Panc1 (cell line): Measurements from ENCODE around the gene CDK18. TPM values are rescaled to one million over a fixed set of nuclear protein-coding genes. Genes with fewer than 3 reads are reported as not detected.

Experiments
- ATAC-seq: fragments of 200-7000 bp; cut with Tn5 transposase; 2 replicates; pipeline ENCODE4 v1.9.1; 2020; ENCODE audit warnings: mild to moderate bottlenecking, moderate library complexity
- BruUV-seq: library from RNA; stranded (reverse); fragments of 400-500 nt; replicated peaks from 2 replicates; lab custom pipeline; 2021; lab: Mats Ljungman, UMichigan
- CTCF ChIA-PET: fragments of 300-600 bp; sonication (Branson Sonifier 250); formaldehyde crosslinking; loops from one replicate; lab custom pipeline; 2022; ENCODE audit warnings: antibody characterized with exemption; lab: Charles Lee
- POLR2A ChIA-PET: fragments of 300-600 bp; sonication (Branson Sonifier 250); formaldehyde crosslinking; loops from one replicate; lab custom pipeline; 2022; ENCODE audit warnings: antibody characterized with exemption; lab: Charles Lee
- DNase-seq: peaks from one replicate; pipeline ENCODE4 v3.0.0-alpha.2; 2010; ENCODE audit warnings: low read depth, low spot score
- H3K27ac ChIP-seq: 2 replicates; pipeline ENCODE4 v1.5.1; 2011; ENCODE audit warnings: mild to moderate bottlenecking, low read length, inconsistent platforms
- H3K27me3 ChIP-seq: fragments of 200-500 bp; sonication (Bioruptor generic); 2 replicates; pipeline ENCODE4 v1.6.0; 2014; ENCODE audit warnings: low read length, inconsistent platforms; ENCODE audit not compliant: control insufficient read depth, insufficient read depth
- H3K36me3 ChIP-seq: fragments of 200-500 bp; sonication (Bioruptor generic); 2 replicates; pipeline ENCODE4 v1.5.1; 2014; ENCODE audit warnings: inconsistent platforms, mild to moderate bottlenecking, low read length, moderate library complexity; ENCODE audit not compliant: control insufficient read depth, insufficient read depth
- H3K4me1 ChIP-seq: 2 replicates; pipeline ENCODE4 v1.5.1; 2011; ENCODE audit warnings: inconsistent platforms, mild to moderate bottlenecking, low read length, moderate library complexity; ENCODE audit not compliant: control insufficient read depth, insufficient read depth
- H3K4me3 ChIP-seq, 2 experiments: 2 replicates each; pipeline ENCODE4 v1.5.1; 2011 to 2012; ENCODE audit warnings: low read depth in 2 of 2, low read length in 2 of 2, mild to moderate bottlenecking in 2 of 2, inconsistent platforms in 1 of 2, moderate library complexity in 1 of 2
- H3K9me3 ChIP-seq: fragments of 200-500 bp; sonication (Bioruptor generic); 2 replicates; pipeline ENCODE4 v1.5.1; 2014; ENCODE audit warnings: low read depth, mild to moderate bottlenecking, inconsistent platforms, low read length, moderate library complexity; ENCODE audit not compliant: control insufficient read depth, insufficient read depth
- CTCF ChIP-seq: fragments of 450-650 bp; IDR thresholded peaks from 2 replicates; pipeline ENCODE4 v1.5.1; 2017; ENCODE audit warnings: mild to moderate bottlenecking
- POLR2AphosphoS5 ChIP-seq: IDR thresholded peaks from 2 replicates; pipeline ENCODE4 v1.6.1; 2012; ENCODE audit warnings: mild to moderate bottlenecking, low read depth, low read length, moderate library complexity
- REST ChIP-seq, 2 experiments: IDR thresholded peaks; 2 replicates each; pipeline ENCODE4 v1.6.1; 2011 to 2012; ENCODE audit warnings: low read depth in 2 of 2, control low read depth in 1 of 2, low read length in 1 of 2, mild to moderate bottlenecking in 1 of 2, moderate library complexity in 1 of 2; ENCODE audit not compliant: insufficient read depth in 1 of 2
- SIN3A ChIP-seq: IDR thresholded peaks from 2 replicates; pipeline ENCODE4 v1.6.1; 2012; ENCODE audit warnings: low read depth, mild to moderate bottlenecking, low read length, moderate library complexity, borderline replicate concordance; ENCODE audit not compliant: insufficient read depth
- TCF7L2 ChIP-seq: IDR thresholded peaks from 2 replicates; pipeline ENCODE4 v1.6.1; 2011; ENCODE audit warnings: mild to moderate bottlenecking, low read depth, low read length, inconsistent platforms
- in situ Hi-C: cut with HindIII; loops from 2 replicates; pipeline ENCODE4 v1.10.0; 2016; ENCODE audit warnings: low sequenced_read_pairs, low pct_unique_long_range_greater_than_20kb
- intact Hi-C: fragments of 100-400 bp; cut with micrococcal nuclease; formaldehyde crosslinking; loops from one replicate; pipeline ENCODE4 v1.10.0; 2022; ENCODE audit not compliant: unreplicated experiment
- total RNA-seq: library from RNA; stranded (reverse); gene quantifications from one replicate; pipeline ENCODE4 v1.2.1, GENCODE V29; 2021; ENCODE audit not compliant: unreplicated experiment

The CDK18 gene
- total RNA-seq, 1 experiment from 2014 or later: 7.0 TPM

- in situ Hi-C loops: no loop called here
- BruUV-seq: no TSS peak
- DNase-seq (no peak), ATAC-seq (no peak)
- Histone ChIP-seq H3K4me3 (no peak overlapping the region), H3K27me3 (peaks cover 25% of the 10 kb centered on the region), H3K4me1 (no peaks in the 10 kb centered on the region), H3K27ac (no peak overlapping the region), H3K36me3 (no peaks in the 10 kb centered on the region), H3K9me3 (peaks cover 3% of the 10 kb centered on the region; the same call in 1 of the 2 replicates)
- ChIA-PET CTCF (no interaction called here), POLR2A (no interaction called here)
- TF ChIP-seq SIN3A: no peak
- TF ChIP-seq POLR2AphosphoS5: no peak
- TF ChIP-seq TCF7L2: no peak
- TF ChIP-seq REST (IDR thresholded peaks at IDR 0.05; ENCODE audit: insufficient read depth in 1 of 2, low read depth in 2 of 2, low read length in 1 of 2): no peak
- no peak for TF ChIP-seq CTCF
- intact Hi-C loops: no loop called here
These were observed 59.5 kb downstream of the CDK18 start for GRCh38 chr1:205563927-205564441.

GRCh38 chr1:205565799-205566198 is 61.3 kb downstream of the CDK18 start:
- no TSS peak for BruUV-seq

More at GRCh38 chr1:205565799-205566198, 61.3 kb downstream of the CDK18 start:
- Histone ChIP-seq H3K4me1 (no peaks in the 10 kb centered on the region; the same call in 1 of the 2 replicates), H3K27me3 (peaks cover 31% of the 10 kb centered on the region), H3K27ac (no peak overlapping the region), H3K4me3 (no peak overlapping the region), H3K36me3 (no peaks in the 10 kb centered on the region), H3K9me3 (peaks cover 3% of the 10 kb centered on the region; the same call in 1 of the 2 replicates)
- CTCF ChIA-PET: no interaction called here
- POLR2A ChIA-PET: no interaction called here
- no peak for TF ChIP-seq CTCF
- no peak for TF ChIP-seq TCF7L2
- TF ChIP-seq REST (IDR thresholded peaks at IDR 0.05; ENCODE audit: insufficient read depth in 1 of 2, low read depth in 2 of 2, low read length in 1 of 2): no peak
- TF ChIP-seq POLR2AphosphoS5: no peak
- TF ChIP-seq SIN3A: no peak
- intact Hi-C loops: no loop called here
- ATAC-seq (no peak), DNase-seq (no peak)
- in situ Hi-C loops: no loop called here
